Body of pancreas (tissue), 4 donors: ENCODE results near the gene RBM19.

Experiments
- POLR2A ChIP-seq, 3 donors: fragments of 450-650 bp; IDR thresholded peaks; one replicate each; pipeline ENCODE4 v1.6.1; 2016; ENCODE audit warnings: antibody characterized with exemption in 3 of 3, mild to moderate bottlenecking in 2 of 3
- TF ChIP-seq, protein P1 (sequence below), 7 experiments: fragments of 450-650 bp in 4 of 7; fragments of 200-600 bp in 3 of 7; sonication (generic) in 3 of 7; IDR thresholded peaks; one replicate each; pipeline ENCODE4 v1.5.1; 2016 to 2019; ENCODE audit warnings: antibody characterized with exemption in 7 of 7

DNA sequence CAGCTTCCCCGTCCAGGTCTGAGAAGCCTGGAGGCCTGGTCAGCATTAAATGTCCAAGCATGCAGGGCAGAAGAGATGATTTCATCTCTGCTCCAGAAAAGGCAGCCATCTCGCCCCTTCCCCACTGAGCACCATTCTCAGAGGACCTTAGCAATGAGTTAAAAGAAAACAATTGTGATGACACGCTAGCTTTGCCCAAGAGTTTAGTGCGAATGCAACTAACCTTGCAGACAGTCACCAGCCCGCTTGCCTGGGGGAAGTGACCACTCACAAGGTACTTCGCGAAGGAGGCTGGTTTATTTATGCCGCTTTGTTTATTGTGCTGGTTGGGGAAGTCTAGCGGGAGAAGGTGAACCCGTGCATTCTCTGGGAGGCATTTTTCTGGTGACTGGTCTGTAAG, 170.7 kb downstream of the RBM19 start:
- TF ChIP-seq, protein P1, sequence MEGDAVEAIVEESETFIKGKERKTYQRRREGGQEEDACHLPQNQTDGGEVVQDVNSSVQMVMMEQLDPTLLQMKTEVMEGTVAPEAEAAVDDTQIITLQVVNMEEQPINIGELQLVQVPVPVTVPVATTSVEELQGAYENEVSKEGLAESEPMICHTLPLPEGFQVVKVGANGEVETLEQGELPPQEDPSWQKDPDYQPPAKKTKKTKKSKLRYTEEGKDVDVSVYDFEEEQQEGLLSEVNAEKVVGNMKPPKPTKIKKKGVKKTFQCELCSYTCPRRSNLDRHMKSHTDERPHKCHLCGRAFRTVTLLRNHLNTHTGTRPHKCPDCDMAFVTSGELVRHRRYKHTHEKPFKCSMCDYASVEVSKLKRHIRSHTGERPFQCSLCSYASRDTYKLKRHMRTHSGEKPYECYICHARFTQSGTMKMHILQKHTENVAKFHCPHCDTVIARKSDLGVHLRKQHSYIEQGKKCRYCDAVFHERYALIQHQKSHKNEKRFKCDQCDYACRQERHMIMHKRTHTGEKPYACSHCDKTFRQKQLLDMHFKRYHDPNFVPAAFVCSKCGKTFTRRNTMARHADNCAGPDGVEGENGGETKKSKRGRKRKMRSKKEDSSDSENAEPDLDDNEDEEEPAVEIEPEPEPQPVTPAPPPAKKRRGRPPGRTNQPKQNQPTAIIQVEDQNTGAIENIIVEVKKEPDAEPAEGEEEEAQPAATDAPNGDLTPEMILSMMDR (IDR thresholded peaks at IDR 0.05), result no peak
- no peak for TF ChIP-seq POLR2A (IDR thresholded peaks at IDR 0.05)
